IPS DF 6.9 (cell line): ENCODE data around the gene GRK2.

Source experiments
- DNase-seq: peaks from one replicate; pipeline ENCODE4 v3.0.0-alpha.2; 2013; ENCODE audit warnings: low read depth, low spot score
- H3K27ac ChIP-seq: one replicate; pipeline ENCODE4 v1.5.1; 2013; ENCODE audit warnings: low read length, control low read depth
- H3K27me3 ChIP-seq: 2 replicates; pipeline ENCODE4 v1.6.1; 2013; ENCODE audit warnings: mild to moderate bottlenecking, low read length; ENCODE audit not compliant: control insufficient read depth, insufficient read depth
- H3K36me3 ChIP-seq: 2 replicates; pipeline ENCODE4 v1.6.1; 2013; ENCODE audit warnings: low read length; ENCODE audit not compliant: control insufficient read depth, insufficient read depth
- H3K4me1 ChIP-seq: 2 replicates; pipeline ENCODE4 v1.6.1; 2013; ENCODE audit warnings: low read length; ENCODE audit not compliant: control insufficient read depth, insufficient read depth
- H3K4me3 ChIP-seq: 2 replicates; pipeline ENCODE4 v1.5.1; 2013; ENCODE audit warnings: mild to moderate bottlenecking, low read length
- H3K9me3 ChIP-seq: 2 replicates; pipeline ENCODE4 v1.6.1; 2013; ENCODE audit warnings: low read length, inconsistent platforms; ENCODE audit not compliant: control insufficient read depth, insufficient read depth
- WGBS: extraction: QIAGEN DNeasy Blood & Tissue Kit; methylation state at CpG from one replicate; pipeline ENCODE4 v1.1.7; 2013; ENCODE audit warnings: mixed read lengths, missing lambda C conversion rate; ENCODE audit not compliant: insufficient read length, insufficient coverage; 5-methylcytosine and 5-hydroxymethylcytosine counted together

The GRK2 gene

DNA sequence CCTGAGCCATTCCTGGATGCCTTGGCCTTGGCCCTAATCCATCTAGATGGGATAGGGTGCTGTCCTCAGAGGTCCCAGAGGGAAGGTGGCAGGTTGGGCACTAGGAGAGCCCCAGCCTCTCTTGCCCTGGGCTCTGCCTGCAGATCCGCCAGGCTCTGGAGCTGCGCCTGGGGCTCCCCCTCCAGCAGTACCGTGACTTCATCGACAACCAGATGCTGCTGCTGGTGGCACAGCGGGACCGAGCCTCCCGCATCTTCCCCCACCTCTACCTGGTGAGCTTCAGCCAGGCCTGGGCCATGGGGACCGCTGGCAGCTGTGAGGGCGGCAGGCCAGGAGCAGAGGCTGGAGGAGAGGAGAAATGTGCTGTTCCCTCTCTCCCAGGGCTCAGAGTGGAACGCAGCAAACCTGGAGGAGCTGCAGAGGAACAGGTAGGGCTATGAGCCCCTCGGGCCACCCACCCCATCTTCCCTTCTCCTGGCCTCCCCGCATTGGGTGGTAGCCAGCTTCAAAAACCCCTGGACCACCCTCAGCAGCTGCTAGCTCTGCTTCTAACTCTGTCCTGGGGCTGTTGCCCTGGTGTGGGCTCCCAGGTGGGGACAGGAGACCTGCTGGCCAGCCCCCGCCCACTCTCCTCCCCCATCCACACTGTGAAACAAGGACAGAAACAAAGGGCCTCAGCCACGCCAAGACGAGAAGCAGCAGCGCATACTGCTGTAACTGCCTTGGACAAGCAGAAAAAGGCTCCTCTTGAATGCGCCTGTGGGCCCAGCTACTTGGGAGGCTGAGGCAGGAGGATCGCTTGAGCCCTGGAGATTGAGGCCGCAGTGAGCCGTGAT is 42.0 kb downstream of the GRK2 start:
- no peak overlapping the region for H3K4me3 ChIP-seq
- H3K27me3 ChIP-seq, result no peaks in the 10 kb centered on the region
- H3K36me3 ChIP-seq, result peaks cover 7% of the 10 kb centered on the region
- no peaks in the 10 kb centered on the region for H3K9me3 ChIP-seq
- DNase-seq, result no peak
- H3K27ac ChIP-seq, result no peak overlapping the region
- WGBS, result no CpG with 5 or more reads among the region's 20 CpGs
- peaks cover 4% of the 10 kb centered on the region; the same call in 1 of the 2 replicates for H3K4me1 ChIP-seq

GRCh38 chr11:67309166-67309565 is 42.9 kb downstream of the GRK2 start:
- H3K27me3 ChIP-seq, result no peaks in the 10 kb centered on the region

DNA sequence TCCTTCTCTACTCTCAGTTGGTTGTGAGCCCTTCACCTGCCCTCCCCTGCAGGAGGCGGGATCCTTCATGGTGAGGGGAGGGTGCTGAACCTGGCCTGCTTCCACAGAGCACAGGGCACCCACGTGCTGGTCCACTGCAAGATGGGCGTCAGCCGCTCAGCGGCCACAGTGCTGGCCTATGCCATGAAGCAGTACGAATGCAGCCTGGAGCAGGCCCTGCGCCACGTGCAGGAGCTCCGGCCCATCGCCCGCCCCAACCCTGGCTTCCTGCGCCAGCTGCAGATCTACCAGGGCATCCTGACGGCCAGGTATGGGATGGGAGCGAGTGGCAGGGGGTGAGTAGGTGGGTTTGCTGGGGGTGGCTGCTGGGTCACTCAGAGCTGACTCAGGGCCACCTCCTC is 43.4 kb downstream of the GRK2 start:
- Histone ChIP-seq H3K27ac (no peak overlapping the region), H3K4me3 (no peak overlapping the region), H3K36me3 (peaks cover 7% of the 10 kb centered on the region), H3K27me3 (no peaks in the 10 kb centered on the region), H3K9me3 (no peaks in the 10 kb centered on the region), H3K4me1 (peaks cover under 1% of the 10 kb centered on the region; the same call in 1 of the 2 replicates)
- no peak for DNase-seq
- WGBS, result no CpG with 5 or more reads among the region's 14 CpGs

More at GRCh38 chr11:67309166-67309565, 42.9 kb downstream of the GRK2 start:
- H3K4me1 ChIP-seq, result peaks cover 3% of the 10 kb centered on the region; the same call in 1 of the 2 replicates
- H3K9me3 ChIP-seq, result no peaks in the 10 kb centered on the region
- peaks cover 7% of the 10 kb centered on the region for H3K36me3 ChIP-seq
- no CpG with 5 or more reads among the region's 11 CpGs for WGBS
- no peak for DNase-seq
- H3K27ac ChIP-seq, result no peak overlapping the region
- H3K4me3 ChIP-seq, result no peak overlapping the region

DNA sequence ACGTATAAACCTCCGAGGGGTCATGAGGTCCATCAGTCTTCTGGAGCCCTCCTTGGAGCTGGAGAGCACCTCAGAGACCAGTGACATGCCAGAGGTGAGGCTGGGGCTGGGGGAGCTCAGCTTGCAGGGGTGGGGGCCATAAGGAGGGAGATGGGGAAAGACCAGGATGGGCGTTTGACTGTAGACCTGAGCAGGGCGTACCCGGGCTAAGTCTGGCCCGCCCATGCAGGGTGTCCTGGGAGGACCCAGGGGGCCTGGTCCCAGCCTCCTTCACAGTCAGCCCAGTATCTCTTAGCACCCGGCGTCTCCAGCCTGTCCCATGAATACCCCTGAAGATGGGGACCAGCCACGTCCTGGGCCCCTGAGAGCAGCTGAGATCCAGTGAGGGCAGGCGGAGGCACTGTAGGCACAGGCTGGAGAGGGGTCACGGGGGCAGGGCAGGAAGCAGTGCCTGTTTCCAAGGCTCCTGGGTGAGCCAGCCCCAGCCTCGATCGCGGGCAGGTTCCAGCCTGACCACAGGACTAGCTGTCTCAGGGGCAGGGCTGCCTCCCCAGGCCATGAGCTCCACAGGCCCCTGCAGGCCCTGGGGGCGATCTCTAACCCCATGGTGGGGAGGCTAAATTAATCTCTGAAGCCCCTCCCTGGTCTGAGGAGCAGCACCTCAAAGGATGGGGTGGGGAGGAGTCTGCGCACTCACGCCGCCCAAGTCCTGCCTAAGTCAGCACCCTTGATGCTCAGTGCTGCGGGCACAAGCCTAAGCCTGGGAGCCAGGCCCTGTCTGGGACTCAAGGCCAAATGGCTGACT is 44.2 kb downstream of the GRK2 start:
- H3K27me3 ChIP-seq, result no peaks in the 10 kb centered on the region
- WGBS, result no CpG with 5 or more reads among the region's 19 CpGs
- H3K4me1 ChIP-seq, result no peaks in the 10 kb centered on the region
- H3K36me3 ChIP-seq, result peaks cover 7% of the 10 kb centered on the region
- no peak for DNase-seq
- H3K9me3 ChIP-seq, result no peaks in the 10 kb centered on the region
- no peak overlapping the region for H3K27ac ChIP-seq
- H3K4me3 ChIP-seq, result no peak overlapping the region

DNA sequence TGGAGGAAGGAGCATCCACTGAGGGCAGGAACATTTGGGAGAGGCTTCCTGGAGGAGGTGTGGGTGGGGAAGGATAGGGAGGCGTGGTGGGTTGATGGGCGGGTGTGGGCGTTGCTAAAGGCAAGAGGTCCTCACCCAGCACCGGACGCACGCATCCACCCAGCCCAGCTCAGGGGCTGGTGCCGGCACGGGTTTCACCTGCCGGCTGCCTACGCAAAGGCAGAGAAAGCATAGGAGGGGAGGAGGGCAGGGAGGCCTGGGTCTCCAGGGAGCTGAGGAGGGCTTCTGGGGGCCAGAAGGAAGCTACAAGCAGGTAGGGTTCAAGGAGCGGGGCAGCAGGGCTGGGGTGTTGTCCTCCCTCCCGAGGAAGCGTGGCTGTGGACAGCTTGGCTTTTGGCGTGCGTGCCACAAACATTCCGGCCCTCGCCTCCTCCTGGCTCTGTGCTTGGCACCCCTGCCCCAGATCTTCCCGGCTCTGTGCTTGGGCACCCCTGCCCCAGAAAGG is 44.8 kb downstream of the GRK2 start:
- no peak for DNase-seq
- H3K27ac ChIP-seq, result no peak overlapping the region
- H3K4me3 ChIP-seq, result no peak overlapping the region
- no peaks in the 10 kb centered on the region for H3K9me3 ChIP-seq
- no CpG with 5 or more reads among the region's 18 CpGs for WGBS
- no peaks in the 10 kb centered on the region for H3K27me3 ChIP-seq
- H3K4me1 ChIP-seq, result no peaks in the 10 kb centered on the region
- peaks cover 7% of the 10 kb centered on the region for H3K36me3 ChIP-seq

- no peak for DNase-seq
- Histone ChIP-seq H3K9me3 (no peaks in the 10 kb centered on the region), H3K4me3 (no peak overlapping the region), H3K27me3 (no peaks in the 10 kb centered on the region), H3K36me3 (peaks cover 7% of the 10 kb centered on the region), H3K4me1 (no peaks in the 10 kb centered on the region), H3K27ac (no peak overlapping the region)
- no CpG with 5 or more reads among the region's 15 CpGs for WGBS
These were observed 45.3 kb downstream of the GRK2 start for GRCh38 chr11:67311556-67312082.

DNA sequence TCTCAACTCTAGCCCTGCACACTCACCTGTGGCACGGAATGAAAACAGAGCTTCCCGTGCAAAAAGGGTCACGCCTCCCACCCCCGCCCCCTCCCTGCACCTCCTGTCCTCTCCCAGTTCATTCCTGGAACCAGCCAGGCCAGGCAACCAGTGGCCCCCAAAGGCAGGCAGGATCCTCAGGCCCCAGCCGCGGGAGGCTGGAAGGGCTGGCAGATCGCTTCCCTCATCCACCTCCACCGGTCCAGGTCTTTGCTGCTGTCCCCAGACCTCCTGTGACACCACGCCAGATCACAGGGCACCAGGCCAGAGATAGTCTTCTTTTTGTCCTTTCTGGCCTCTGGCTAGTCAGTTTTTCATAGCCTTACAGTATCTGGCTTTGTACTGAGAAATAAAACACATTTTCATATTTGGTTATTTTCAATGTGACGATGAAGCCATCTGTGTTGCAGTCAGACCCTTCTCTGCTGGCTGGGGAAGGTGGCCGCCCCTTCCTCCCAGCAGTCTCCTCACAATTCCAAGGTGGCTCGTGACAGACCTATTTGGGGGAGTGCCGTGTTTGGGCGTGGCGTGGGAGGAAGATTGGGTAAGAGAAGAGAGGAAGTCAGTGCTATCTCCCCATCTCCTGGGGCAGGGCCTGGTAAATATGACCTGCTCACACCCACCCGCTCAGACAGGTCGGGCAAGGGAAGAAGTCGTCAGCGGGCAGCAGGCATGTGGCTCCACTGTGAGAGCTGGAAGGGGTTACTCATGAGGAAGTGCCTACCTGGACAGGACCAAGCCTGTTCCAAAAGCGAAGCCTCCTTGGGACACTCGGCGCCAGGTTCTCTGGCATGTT is 46.1 kb downstream of the GRK2 start:
- H3K4me1 ChIP-seq, result no peaks in the 10 kb centered on the region
- no CpG with 5 or more reads among the region's 22 CpGs for WGBS
- peaks cover 5% of the 10 kb centered on the region for H3K36me3 ChIP-seq
- H3K27ac ChIP-seq, result no peak overlapping the region
- H3K4me3 ChIP-seq, result no peak overlapping the region
- no peaks in the 10 kb centered on the region for H3K9me3 ChIP-seq
- no peak for DNase-seq
- H3K27me3 ChIP-seq, result no peaks in the 10 kb centered on the region

GRCh38 chr11:67313125-67313890 is 47.0 kb downstream of the GRK2 start:
- WGBS, result no CpG with 5 or more reads among the region's 11 CpGs
- Histone ChIP-seq H3K4me3 (no peak overlapping the region), H3K27ac (no peak overlapping the region), H3K4me1 (no peaks in the 10 kb centered on the region), H3K27me3 (peaks cover 2% of the 10 kb centered on the region; the same call in 1 of the 2 replicates), H3K9me3 (no peaks in the 10 kb centered on the region), H3K36me3 (peaks cover 2% of the 10 kb centered on the region; the same call in 1 of the 2 replicates)
- DNase-seq, result no peak

DNA sequence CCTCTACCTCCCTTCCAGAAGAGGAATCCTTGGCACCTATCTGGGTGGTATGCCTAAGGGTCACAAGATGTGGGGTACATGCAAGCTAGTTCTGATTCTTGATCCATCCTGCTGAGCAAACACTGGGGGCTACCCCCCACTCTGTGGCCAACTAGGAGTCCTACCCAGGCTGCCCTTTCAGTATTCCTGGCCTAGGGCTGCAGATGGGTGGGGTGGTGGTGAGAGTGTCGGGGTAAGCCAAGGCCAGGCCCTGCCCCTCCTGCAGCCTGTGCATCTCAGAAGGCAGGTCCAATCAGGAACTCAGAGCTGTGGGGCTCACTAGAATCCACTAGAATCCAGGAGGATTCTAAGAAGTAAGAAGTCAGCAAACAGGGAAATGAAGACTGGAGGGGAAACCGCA is 47.9 kb downstream of the GRK2 start:
- Histone ChIP-seq H3K27me3 (peaks cover 10% of the 10 kb centered on the region; the same call in 1 of the 2 replicates), H3K9me3 (no peaks in the 10 kb centered on the region), H3K4me3 (no peak overlapping the region), H3K4me1 (no peaks in the 10 kb centered on the region), H3K27ac (no peak overlapping the region), H3K36me3 (peaks cover 2% of the 10 kb centered on the region; the same call in 1 of the 2 replicates)
- DNase-seq, result no peak
- no CpG with 5 or more reads among the region's 2 CpGs for WGBS
